ENCODE data around the gene RREB1. TPM values are rescaled to one million over a fixed set of nuclear protein-coding genes. Genes with fewer than 3 reads are reported as not detected.

RREB1 gene
- total and polyA plus RNA-seq, 2 donors (not counting 3 experiments of a cell fraction or from before 2014, with no cell fraction given) = 3.7 to 33.0 TPM

DNA sequence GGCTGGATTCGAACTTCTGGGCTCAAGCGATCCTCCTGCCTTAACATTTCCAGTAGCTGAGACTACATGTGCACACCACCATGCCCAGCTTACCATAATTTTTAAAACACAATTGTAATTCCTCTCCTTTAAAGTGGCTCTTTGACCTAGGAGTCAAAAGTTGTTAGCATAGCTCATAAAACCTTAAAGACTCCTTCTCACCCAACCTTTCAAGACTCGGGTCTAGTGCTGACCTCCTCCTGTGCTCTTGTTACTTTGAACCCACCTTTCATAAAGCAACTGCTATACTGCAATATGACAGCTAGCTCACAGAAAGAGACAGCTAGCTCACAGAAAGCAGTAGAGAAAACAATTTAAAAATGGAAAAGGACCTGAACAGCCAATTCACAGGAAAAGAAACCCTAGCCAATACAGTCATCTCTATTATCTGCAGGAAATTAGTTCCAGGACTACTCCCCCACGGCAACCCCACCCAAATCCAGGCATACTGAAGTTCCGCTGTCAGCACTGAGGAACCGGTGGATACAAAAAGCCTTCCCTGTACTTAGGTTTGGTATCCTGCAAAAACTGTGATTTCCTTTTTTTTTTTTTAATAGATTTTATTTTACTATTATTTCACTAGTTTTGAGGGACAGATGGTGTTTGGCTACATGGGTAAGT is 185.0 kb downstream of the RREB1 start:
- TF ChIP-seq MYC (IDR thresholded peaks at IDR 0.05; ENCODE audit: low read depth, low read length) (no peak), EZH2 (IDR thresholded peaks at IDR 0.05; ENCODE audit: borderline replicate concordance, low read depth, low read length, severe bottlenecking) (no peak), POLR2AphosphoS5 (IDR thresholded peaks at IDR 0.05; ENCODE audit: insufficient read depth, low read depth, low read length) (no peak)
- TF ChIP-seq, protein P1, sequence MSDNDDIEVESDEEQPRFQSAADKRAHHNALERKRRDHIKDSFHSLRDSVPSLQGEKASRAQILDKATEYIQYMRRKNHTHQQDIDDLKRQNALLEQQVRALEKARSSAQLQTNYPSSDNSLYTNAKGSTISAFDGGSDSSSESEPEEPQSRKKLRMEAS (IDR thresholded peaks at IDR 0.05; ENCODE audit: insufficient read depth, insufficient read length) = no peak
- FAIRE-seq (no peak), DNase-seq (ENCODE audit: low read depth, low spot score) (no peak)
- ChIA-PET POLR2A (no interaction called here), CTCF (interaction anchor here (0.8 to 1.8 kb wide), 3 partner anchors 15 to 616 kb away, joined by 4 to 7 read pairs (median 6); no protein-coding TSS in a partner anchor)
- H2AFZ ChIP-seq (ENCODE audit: low read depth, low read length) = no peak overlapping the region
- no peaks in the 10 kb centered on the region for H3K9me1 ChIP-seq (replicated peaks; ENCODE audit: control insufficient read depth, extremely low read depth, insufficient read depth, low read length)
- H3K27ac ChIP-seq (ENCODE audit: insufficient read depth, low read depth, low read length) = no peak overlapping the region
- peaks cover 10% of the 10 kb centered on the region for H3K79me2 ChIP-seq (ENCODE audit: control insufficient read depth, insufficient read depth, low read length)
- BruUV-seq (replicated peaks) = no TSS peak
- H3K9me3 ChIP-seq (replicated peaks; ENCODE audit: control insufficient read depth, insufficient read depth, low read length) = no peaks in the 10 kb centered on the region
- H3K9ac ChIP-seq (replicated peaks; ENCODE audit: extremely low read depth, insufficient read depth, low read length) = no peak overlapping the region
- H4K20me1 ChIP-seq (replicated peaks; ENCODE audit: control insufficient read depth, extremely low read depth, insufficient read depth, low read length) = no peaks in the 10 kb centered on the region
- H3K36me3 ChIP-seq (ENCODE audit: control insufficient read depth in 2 of 2, extremely low read depth in 1 of 2, insufficient read depth in 2 of 2, low read length in 2 of 2) = peaks cover 12 to 29% of the 10 kb centered on the region in 2 experiments
- dilution Hi-C loops (cut with MboI; ENCODE audit: extremely low pct_ligation_motif_present, low sequenced_read_pairs) (no loop called here), intact Hi-C loops (cut with micrococcal nuclease) (no loop called here)
- H3K4me1 ChIP-seq (ENCODE audit: control insufficient read depth, extremely low read depth, insufficient read depth, low read length) = no peaks in the 10 kb centered on the region
- H3K4me2 ChIP-seq (ENCODE audit: insufficient read depth, low read length) = no peak overlapping the region
- H3K27me3 ChIP-seq (ENCODE audit: control insufficient read depth in 2 of 2, insufficient read depth in 2 of 2, low read length in 2 of 2) = no peaks in the 10 kb centered on the region
- H3K4me3 ChIP-seq (replicated peaks in 1 of 3; ENCODE audit: insufficient read depth in 1 of 3, low read depth in 1 of 3, low read length in 3 of 3) = no peak overlapping the region

GRCh38 chr6:7295916-7296315 is 188.2 kb downstream of the RREB1 start:
- intact Hi-C loops (cut with micrococcal nuclease) (no loop called here), dilution Hi-C loops (cut with MboI; ENCODE audit: extremely low pct_ligation_motif_present, low sequenced_read_pairs) (no loop called here)
- H3K9me1 ChIP-seq (replicated peaks; ENCODE audit: control insufficient read depth, extremely low read depth, insufficient read depth, low read length) = no peaks in the 10 kb centered on the region
- no TSS peak for BruUV-seq (replicated peaks)
- TF ChIP-seq EZH2 (IDR thresholded peaks at IDR 0.05; ENCODE audit: borderline replicate concordance, low read depth, low read length, severe bottlenecking) (no peak), POLR2A (IDR thresholded peaks at IDR 0.05; ENCODE audit: low read depth, low read length) (no peak), POLR2AphosphoS5 (IDR thresholded peaks at IDR 0.05; ENCODE audit: insufficient read depth, low read depth, low read length) (no peak), MYC (IDR thresholded peaks at IDR 0.05; ENCODE audit: low read depth, low read length) (no peak), JUN (IDR thresholded peaks at IDR 0.05; ENCODE audit: borderline replicate concordance, insufficient read depth, insufficient read length, low read depth) (no peak), FOS (IDR thresholded peaks at IDR 0.05; ENCODE audit: borderline replicate concordance, insufficient read depth, low read length) (no peak), GATA2 (IDR thresholded peaks at IDR 0.05; ENCODE audit: insufficient read depth, insufficient read length, low read depth, low read length) (no peak)
- TF ChIP-seq, protein P2, sequence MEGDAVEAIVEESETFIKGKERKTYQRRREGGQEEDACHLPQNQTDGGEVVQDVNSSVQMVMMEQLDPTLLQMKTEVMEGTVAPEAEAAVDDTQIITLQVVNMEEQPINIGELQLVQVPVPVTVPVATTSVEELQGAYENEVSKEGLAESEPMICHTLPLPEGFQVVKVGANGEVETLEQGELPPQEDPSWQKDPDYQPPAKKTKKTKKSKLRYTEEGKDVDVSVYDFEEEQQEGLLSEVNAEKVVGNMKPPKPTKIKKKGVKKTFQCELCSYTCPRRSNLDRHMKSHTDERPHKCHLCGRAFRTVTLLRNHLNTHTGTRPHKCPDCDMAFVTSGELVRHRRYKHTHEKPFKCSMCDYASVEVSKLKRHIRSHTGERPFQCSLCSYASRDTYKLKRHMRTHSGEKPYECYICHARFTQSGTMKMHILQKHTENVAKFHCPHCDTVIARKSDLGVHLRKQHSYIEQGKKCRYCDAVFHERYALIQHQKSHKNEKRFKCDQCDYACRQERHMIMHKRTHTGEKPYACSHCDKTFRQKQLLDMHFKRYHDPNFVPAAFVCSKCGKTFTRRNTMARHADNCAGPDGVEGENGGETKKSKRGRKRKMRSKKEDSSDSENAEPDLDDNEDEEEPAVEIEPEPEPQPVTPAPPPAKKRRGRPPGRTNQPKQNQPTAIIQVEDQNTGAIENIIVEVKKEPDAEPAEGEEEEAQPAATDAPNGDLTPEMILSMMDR (IDR thresholded peaks at IDR 0.05; ENCODE audit: extremely low read depth in 1 of 2, insufficient read depth in 1 of 2, low read depth in 1 of 2, low read length in 2 of 2) = no peak
- TF ChIP-seq, protein P1 (IDR thresholded peaks at IDR 0.05; ENCODE audit: insufficient read depth, insufficient read length) = no peak
- H3K9ac ChIP-seq (replicated peaks; ENCODE audit: extremely low read depth, insufficient read depth, low read length) = no peak overlapping the region
- no peak for FAIRE-seq
- no peaks in the 10 kb centered on the region for H4K20me1 ChIP-seq (replicated peaks; ENCODE audit: control insufficient read depth, extremely low read depth, insufficient read depth, low read length)
- peaks cover 13% of the 10 kb centered on the region for H3K79me2 ChIP-seq (ENCODE audit: control insufficient read depth, insufficient read depth, low read length)
- H2AFZ ChIP-seq (ENCODE audit: low read depth, low read length) = no peak overlapping the region
- POLR2A ChIA-PET = no interaction called here
- peaks cover 16 to 22% of the 10 kb centered on the region in 2 experiments for H3K36me3 ChIP-seq (ENCODE audit: control insufficient read depth in 2 of 2, extremely low read depth in 1 of 2, insufficient read depth in 2 of 2, low read length in 2 of 2)
- H3K27ac ChIP-seq (ENCODE audit: insufficient read depth, low read depth, low read length) = no peak overlapping the region
- no peaks in the 10 kb centered on the region for H3K27me3 ChIP-seq (ENCODE audit: control insufficient read depth in 2 of 2, insufficient read depth in 2 of 2, low read length in 2 of 2)
- no peak overlapping the region for H3K4me2 ChIP-seq (ENCODE audit: insufficient read depth, low read length)
- CTCF ChIA-PET = interaction anchor here (1.4 kb wide), 1 partner anchor 20 kb away, joined by 3 read pairs; no protein-coding TSS in a partner anchor
- no peaks in the 10 kb centered on the region for H3K4me1 ChIP-seq (ENCODE audit: control insufficient read depth, extremely low read depth, insufficient read depth, low read length)
- no peaks in the 10 kb centered on the region for H3K9me3 ChIP-seq (replicated peaks; ENCODE audit: control insufficient read depth, insufficient read depth, low read length)
- DNase-seq (ENCODE audit: low read depth, low spot score) = no peak
- H3K4me3 ChIP-seq (replicated peaks in 1 of 3; ENCODE audit: insufficient read depth in 1 of 3, low read depth in 1 of 3, low read length in 3 of 3) = no peak overlapping the region

Data from endothelial cell of umbilical vein (primary cell).